ENCODE results near the gene KDELR1.
"Not testable (repeated sequence)": the region's sequence is repeated elsewhere in the genome, so short reads cannot be mapped to it uniquely, and the experiment has no call there.

The KDELR1 gene

DNA sequence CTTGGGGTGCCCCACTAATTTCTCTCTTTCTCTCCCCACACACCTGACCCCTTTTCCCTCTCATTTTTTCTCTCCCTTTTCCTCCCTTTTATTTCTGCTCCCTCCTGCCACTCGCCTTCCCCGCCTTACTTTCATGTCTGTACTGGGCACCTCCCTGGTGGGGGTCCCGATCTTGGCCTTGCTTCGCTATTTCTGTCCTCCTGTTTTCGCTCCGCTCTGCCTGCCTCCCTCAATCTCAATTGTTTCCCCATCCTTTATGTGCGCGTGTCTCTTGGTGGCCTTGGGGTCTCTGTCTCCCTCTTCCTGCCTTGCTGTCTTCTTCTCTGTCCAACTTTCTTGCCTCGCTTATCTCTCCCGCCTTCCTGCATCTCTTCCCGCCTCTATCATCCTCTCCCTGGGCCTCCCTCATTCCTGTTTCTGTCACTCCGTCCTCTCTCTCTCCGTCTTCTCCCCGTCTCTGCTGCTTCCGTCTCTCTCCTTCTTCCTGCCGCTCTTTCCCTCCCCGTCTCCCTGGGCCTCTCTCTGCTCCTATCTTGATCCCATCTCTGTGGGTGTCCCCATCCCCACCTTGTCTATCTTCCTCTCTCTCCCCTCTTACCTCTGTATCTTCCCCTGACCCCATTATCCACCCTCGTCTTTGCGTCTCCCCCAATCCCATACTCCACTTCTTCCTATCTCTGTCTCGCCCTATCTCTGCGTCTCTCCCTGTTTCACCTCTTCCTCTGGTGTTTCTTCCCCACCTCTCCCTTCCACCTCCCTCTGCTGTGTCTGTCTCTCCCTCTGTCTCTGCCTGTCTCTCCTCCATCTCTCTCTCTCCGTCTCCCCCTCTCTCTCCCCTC, 6.1 kb upstream of the KDELR1 start:
- DNase-seq: no peak

DNA sequence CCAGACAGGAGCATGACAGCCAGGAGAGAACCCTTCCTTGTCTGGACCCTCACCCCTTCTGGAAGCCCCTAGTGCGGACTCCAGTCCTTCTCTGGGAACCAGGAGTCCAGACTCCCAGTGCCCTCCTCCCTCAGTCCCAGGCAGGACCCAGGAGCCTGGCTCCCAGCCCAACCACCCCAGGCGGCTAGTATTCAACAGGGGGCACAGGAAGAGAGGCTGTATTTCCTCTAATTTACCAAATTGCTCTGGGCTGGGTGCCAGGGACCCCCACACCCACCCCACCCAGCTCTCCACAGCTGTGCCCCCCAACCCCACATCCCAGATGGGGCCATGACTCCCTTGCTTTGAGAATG, 5.4 kb upstream of the KDELR1 start:
- DNase-seq: no peak

DNA sequence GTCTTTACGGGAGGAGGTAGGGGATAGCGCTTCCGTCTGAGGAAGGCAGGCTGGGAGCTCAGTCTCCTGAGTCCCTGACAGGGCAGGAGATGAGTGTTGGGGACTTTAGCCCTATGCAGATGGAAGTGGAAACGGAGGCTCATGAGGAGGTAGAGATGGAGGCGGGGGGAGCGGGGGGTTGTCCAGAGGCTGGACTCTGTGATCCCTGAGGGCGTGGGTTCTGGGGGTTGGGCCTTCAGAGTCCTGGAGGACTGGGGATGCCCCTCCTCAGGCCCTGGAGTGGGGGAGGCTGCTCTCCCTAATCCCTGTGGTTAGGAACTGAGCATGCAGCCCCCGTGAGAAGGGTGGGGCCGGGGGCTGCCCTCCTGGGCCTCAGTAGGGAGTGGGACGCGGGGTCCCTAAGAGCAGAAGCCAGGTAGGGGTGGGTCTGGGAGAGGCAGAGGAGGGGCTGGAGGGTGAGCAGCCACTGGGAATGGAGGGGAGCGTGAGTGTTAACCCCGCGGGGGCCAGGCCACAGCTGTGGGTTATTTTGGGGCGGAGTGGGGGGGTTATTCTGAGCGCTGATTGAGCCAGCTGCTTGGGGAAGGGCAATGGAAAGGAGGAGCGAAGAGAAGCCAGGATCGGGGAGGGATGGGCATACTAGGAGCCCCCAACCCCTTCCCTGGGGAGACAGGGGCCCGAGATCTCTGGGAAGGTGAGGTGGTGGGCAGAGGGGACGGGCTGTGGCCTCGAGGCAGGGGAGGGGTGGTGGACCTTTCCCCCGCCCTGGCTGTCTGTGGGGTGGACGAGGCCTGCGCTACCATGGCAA, 4.9 kb upstream of the KDELR1 start:
- DNase-seq: no peak

DNA sequence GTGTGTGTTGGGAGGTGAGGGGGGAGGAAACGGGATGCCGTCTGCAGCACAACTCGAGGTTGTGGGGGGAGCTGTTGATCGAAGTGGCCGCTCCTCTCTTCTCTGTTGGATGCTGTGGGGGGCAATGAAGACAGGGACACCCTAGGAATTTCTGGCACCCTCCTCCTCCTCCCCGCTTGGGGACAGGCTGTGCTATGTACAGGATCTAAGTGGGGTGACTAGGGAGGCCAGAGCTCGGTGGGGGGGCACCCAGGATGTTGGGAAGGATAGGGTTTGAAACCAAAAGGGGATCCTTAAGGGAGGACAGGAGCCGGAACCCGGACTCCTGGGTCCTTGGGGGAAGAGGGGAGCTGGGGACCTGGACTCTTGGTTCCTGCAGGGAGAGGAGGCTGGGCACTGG, 4.1 kb upstream of the KDELR1 start:
- no peak for DNase-seq

DNA sequence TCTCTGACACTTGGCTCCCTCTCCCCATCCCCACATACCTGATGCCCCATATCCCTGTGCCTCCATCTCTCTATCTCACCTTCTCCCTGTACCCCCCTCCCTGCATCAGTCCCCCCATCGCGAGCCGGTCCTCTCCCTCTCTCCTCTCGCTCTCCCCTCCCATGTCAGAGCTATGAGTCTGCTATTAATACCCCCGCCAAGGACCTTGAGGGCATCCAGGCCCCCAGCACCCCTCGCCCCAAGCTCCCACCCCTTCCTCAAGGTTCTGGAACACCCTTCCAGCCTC, 3.8 kb upstream of the KDELR1 start:
- no peak for DNase-seq

DNA sequence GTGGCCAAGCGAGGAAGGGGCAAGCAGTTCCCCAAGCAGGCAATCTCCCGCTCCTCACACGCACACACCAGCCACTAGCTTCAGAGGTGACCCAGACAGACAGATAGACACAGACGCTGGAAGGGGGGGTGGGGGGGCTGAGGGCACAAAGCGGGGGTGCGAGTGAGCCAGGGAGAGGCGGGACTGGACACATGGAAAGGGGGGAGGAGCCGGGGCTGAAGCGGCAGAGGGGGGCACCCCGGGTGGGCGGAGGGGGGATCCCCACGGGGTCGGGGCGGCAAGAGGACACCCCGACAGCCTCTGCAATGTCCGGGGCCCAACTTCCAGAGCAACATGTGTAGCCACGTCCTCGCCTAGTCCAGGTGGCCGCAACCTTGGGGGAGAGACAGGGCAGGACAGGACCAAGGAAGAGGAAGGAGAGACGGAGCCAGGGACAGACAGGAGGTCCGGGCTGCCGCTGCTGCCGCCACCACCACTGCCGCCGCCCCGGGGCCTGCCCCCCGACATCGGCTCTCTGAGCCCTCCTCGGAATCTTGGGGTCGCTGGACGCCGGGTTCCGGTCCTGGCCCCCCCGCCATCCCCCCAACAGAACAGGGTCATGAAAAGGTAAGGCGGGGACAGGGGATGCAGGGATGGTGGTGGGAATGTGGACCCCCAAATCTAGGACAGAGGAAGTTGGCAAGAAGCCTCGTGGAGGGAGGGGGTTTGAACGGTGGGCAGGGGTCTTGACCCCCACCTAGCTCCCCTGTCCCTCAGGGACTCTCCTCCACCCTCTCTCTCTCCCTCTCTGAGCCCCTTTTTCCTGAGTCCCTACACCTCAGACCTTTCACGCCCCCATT, 3.2 kb upstream of the KDELR1 start:
- DNase-seq: no peak

DNA sequence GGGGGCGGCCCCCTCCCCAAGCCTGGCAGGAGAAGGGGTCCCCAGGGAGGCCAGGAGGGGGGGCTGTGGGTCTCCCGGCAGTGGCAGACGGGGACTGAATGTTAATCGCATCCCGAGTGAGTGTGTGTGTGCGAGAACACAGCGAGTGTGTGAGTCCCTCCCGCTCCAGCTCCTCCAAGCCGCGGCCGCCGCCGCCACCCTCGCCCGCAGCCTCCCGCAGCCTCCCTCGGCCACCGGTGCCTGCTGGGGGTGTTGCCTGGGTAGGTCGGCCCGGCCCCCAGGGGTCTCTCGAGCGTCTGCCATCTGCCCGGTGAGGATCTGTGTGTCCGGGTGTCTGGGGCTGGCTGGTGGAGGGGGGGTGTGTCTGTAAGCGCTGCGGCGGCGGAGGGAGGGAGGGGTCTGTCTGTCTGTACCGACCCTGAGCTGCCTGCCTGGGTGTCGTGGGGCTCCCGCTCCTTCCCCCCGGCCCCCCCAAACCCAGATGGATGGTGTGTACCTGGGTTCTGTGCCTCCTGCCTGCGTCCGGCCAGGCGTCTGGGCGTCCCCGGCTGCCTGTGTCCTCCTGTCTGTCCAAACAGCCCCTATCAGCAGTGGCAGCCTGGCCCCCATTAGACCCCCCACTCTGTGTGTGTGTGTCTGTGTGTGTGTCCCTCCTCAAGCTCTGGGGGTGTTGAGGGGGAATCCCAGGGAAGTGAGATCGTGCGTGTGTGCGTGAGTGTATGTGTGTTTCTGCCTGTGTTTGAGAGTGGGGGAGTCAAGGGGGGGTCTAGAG, 2.4 kb upstream of the KDELR1 start, which contains the start of gene GRIN2D:
Gene GRIN2D, plus strand, starts transcription at position 110 of the 772 bp plus-strand sequence. CDS start 4,725 bp downstream, outside the sequence.
- peak; percentile 35 for DNase-seq

DNA sequence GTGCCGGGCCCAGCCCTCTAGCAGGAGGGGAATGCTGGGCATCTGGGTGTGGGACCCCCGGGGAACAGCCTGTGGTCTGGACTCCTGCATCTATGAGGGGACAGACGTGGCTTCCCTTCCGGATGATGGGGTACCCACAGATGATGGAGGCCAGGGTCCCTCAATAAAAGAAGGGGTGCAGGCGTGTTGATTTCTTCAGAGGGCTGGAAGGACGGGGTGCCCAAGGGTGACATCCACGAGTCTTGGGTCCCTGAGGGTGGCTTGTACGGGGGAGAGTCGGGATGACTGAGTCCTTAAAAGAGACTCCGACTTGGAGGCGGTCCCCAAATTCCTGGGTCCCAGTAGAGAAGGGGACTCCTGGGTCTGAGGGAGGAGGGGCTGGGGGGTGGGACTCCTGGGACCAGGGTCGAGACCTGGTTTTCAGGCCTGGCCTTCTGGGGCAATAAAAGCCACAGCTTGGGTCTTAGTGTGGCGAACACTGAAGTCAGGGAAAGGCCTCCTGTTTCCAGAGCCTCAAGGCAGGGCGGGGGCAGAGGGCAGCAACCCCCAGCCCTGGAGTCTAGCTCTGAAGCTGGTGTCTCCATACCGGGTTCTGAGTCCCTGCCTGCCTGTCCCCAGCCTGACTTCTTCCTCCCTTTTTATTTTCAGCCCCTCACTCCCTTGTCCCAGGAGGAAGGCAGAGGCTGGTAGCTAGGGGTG, 1.7 kb upstream of the KDELR1 start:
- no peak for DNase-seq

DNA sequence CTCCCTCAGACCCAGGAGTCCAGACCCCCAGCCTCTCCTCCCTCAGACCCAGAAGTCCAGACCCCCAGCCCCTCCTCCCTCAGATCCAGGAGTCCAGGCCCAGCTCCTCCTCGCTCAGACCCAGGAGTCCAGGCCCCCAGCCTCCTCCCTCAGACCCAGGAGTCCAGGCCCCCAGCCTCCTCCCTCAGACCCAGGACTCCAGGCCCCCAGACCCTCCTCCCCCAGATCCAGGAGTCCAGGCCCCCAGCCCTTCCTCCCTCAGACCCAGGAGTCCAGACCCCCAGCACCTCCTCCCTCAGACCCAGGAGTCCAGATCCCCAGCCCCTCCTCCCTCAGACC, 624 bp upstream of the KDELR1 start:
- not testable (repeated sequence) for DNase-seq

DNA sequence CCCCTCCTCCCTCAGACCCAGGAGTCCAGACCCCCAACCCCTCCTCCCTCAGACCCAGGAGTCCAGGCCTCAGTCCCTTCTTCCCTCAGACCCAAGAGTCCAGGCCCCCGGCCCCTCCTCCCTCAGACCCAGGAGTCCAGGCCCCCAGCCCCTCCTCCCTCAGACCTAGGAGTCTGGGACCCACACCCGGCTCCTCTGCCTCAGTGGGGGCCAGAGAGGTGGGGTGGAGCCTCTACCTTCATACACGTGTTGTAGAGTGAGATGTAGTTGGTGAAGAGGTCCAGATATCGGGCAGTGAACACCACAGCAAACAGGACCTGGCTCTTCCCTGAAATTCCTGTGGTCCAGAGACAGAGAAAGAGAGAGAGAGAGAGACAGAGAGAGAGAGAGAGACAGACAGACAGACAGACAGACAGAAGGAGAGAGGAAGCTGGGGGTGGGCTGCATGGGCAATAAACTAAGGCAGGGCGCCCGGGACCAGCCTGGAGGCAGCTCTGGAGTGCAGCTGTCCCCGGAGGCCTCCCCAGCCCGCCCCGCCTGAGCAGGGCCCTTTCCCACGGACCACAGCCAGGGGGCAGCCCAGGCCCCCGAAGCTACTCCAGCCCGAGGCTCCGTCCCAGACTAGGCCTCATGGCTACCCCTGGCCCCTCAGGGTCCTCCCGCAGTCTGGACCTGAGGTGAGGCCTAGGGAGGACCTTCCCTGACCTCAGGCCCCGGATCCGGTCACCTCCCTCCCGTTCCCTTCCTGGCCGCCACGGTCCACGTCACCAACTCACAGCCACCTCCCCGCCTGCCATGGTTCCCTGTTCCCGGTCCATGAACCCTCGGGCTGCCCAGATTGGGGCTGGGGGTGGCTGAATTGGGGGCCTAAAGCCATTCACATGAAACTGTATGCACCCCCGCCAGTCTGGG, 907 bp downstream of the KDELR1 start:
- peak; percentile 48 for DNase-seq

DNA sequence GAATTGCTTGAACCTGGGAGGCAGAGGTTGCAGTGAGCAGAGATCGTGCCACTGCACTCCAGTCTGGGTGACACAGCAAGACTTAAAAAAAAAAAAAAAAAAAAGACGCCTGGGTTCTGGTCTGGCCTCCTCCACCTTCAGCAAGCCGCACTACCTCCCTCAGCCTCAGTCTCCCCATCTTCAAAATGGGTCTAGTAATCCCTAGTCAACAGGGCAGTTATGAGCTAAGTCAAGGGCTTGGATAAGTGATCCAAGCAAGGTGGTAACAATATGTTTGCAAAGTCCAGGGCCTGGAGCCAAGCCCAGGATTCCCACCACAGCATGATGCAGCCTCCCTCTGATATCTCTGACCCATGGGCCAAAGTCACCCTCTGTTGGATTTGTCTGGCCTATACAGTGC, 4.4 kb downstream of the KDELR1 start:
- no peak for DNase-seq

DNA sequence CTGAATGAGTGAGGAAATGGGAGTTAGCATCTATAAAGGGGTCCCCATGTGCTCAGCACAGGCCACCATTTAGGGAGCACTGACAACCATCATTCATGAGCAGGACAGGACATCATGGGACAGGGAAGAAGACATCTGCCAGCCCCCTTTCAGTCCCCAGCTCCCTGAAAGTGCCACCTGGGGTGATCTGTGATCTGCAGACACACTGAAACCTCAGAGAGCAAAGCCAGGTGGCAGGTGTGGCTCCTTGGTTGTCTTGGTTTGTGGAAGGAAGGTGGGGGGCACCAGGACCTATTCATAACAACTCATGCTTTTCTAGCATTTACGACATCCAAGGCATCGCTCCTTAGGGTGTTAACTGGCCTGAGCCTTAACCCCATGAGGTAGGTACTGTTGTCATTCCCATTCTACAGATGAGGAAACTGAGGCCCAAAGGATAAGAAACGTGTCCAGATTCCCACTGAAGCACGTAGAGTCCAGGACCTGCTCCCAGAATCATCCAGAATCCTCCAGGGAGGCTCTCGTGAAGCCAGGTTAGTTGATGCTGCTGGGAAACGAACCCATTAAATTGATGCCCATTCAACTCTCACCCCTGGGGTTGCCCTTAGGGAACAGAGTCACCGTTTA, 5.8 kb downstream of the KDELR1 start:
- no peak for DNase-seq

DNA sequence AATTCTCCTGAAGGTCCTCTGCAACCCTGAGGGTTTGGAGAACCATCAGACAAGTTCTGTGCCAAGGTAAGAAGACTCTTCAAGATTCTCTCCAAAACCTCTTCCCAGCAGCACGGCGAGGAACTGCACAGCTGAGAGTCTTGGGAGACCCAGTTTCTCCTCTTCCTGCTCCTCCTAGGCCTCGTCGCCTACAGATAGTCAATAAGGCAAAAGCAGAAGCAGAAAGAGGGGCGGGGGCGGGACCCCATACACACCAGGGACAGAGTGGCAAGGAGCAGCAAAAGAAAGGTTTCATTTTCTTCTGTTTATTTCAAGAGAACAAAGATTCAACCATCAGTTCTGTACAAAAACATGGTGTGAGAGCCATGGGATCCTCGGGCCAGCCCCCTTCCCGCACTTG, 9.1 kb downstream of the KDELR1 start:
- no peak for DNase-seq

DNA sequence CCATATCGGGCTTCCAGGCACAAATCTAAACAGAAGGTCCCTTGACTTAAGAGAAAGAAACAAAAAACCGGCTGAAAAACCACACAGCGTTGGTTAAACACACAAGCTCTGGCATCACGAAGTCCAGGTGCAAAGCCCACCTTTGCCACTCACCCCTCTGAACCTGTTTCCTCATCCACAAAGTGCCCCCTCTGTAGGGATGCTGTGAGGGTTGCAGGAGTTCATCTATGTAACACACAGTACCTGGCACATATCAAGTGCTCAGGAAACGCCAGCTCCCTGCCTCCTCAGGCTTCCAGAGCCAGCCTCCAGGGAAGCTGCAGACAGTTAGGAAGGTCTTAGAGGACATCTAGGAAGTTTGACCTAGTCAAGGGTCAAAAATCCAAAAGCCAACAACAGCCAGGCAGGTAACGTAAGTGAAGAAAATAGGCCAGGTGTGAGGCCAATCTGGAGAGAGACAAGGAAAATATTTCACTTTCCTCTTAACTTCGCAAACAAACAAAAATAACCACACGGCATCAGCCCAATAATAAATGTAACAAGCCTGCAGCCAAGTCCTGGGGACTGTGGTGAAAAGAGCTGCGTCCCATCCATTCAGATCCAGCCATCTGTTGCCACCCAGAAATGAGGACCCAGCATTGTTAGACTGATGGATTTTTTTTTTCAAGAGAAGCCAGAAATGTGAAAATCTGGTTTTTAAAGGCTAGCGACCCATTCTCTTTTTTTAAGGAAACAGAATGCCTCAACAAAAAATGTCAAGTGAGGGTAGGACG, 10.0 kb downstream of the KDELR1 start:
- DNase-seq: no peak

DNA sequence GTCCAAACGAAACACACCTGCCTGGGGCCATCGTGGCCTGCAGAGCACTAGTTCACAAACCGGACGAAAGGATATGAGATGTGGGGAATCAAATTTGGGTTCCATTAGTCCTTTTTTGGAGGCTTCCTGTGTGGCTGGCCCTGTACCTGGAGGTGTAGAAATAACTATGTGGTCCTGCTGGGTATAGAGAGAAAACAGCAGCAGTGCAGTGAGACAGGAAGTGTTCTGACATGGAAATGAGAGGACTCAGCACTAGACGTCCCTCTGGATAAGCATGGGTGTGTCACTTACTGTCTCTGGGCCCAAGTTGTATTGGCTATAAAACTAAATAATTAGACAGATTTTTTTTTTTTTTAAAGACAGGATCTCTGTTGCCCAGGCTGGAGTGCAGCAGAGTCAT, 12.3 kb downstream of the KDELR1 start:
- no peak for DNase-seq

DNA sequence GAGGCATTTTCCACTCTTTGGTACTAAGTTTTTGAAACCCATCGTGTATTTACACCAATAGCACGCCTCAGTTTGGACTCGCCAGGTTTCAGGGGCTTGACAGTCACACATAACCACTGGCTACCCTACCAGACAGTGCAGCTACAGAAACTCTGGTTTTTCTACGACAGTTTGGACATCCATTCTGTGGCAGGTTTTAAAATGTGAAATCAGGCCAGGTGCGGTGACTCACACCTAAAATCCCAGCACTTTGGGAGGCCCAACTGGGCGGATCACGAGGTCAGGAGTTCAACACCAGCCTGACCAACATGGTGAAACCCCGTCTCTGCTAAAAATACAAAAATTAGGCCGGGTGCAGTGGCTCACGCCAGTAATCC, 13.2 kb downstream of the KDELR1 start:
- DNase-seq: no peak

DNA sequence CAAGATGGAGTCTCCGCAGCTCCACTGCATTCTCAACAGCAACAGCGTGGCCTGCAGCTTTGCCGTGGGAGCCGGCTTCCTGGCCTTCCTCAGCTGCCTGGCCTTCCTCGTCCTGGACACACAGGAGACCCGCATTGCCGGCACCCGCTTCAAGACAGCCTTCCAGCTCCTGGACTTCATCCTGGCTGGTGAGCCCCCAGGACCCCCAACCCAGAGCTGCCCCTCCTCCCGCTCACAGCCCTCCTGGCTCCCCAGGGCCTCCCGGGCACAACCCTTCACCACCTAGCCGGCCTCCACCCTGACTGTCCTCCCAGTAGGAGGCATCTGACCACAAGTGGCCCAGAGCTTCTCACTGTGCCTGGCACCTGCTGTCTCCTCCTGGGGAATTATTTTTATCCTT, 17.8 kb downstream of the KDELR1 start:
- DNase-seq: no peak

DNA sequence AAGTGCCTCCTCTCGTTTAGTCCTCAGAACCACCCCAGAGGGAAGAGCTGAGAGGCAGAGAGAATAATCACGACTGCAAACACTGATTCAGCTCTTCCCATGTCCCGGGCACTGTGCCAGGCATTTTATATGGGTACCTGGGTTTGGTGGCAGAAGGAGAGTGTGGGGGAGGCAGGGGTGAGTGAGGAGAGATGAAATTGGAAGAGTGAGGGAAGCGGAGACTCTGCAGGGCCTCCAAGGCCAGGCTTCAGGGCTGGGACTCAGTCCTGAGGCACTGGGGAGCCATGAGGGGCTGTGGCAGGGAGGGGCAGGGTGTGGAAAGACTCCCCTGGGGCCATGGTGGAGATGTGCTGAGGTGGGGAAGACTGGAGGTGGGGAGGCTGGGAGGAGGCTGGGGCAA, 18.4 kb downstream of the KDELR1 start:
- DNase-seq: no peak

DNA sequence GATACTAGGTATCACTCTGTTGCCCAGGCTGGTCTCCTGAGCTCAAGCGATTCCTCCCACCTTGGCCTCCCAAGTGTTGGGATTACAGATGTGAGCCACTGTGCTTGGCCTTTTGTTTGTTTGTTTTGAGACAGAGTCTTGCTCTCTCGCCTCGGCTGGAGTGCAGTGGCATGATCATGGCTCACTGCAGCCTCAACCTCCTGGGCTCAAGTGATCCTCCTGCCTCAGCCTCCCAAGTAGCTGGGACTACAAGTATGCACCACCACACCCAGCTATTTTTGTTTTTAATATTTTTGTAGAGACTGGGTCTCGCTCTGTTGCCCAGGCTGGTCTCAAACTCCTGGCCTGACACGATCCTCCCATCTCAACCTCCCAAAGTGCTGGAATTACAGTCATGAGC, 19.6 kb downstream of the KDELR1 start:
- DNase-seq: not testable (repeated sequence)

DNA sequence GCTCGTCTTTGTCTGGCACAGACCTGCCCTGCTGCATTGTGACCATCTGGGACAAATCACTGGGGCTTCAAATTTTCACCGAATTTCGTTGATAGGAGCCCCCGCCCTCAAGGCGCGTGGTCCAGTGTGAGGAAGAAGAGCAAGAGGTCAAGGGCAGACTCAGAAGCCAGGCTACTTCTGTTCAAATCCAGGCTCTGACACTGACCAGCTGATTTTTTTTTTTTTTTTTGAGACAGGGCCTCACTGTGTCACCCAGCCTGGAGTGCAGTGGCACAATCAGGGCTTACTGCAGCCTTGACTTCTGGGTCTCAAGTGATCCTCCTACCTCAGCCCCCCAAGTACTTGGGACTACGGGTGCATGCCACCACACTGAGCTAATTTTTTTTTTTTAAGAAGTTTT, 20.0 kb downstream of the KDELR1 start:
- DNase-seq: no peak

Measured in fibroblast of upper back skin (primary cell).